Melanocyte of skin (primary cell): ENCODE results near the gene ANXA2R. TPM values are rescaled to one million over a fixed set of nuclear protein-coding genes. Genes with fewer than 3 reads are reported as not detected.

Experiments
- total RNA-seq, 2 donors: library from RNA; depleted of rRNA; stranded (reverse); fragments of >200 nt; gene quantifications; 2 replicates each; pipeline ENCODE4 v1.2.3, GENCODE V29; 2012

The ANXA2R gene
- under 1 TPM; 0.67 to 0.69 TPM for total RNA-seq

GRCh38 chr5:43040287-43041098 is at the start of gene ANXA2R:
Gene ANXA2R (minus strand): TSS chr5:43040319. CDS start chr5:43040046, 273 bp downstream.

Other genes with a start within 250 kb of the ANXA2R start
- gene SELENOP, start 228.4 kb downstream of the ANXA2R start, total RNA-seq = 1 to 10 TPM in 1 of 2 donors, not detected in 1; 1.3 TPM
- 10 to 100 TPM; 20.3 to 25.6 TPM for gene ZNF131, start 80.6 kb upstream of the ANXA2R start, total RNA-seq
- gene NIM1K, start 151.9 kb upstream of the ANXA2R start, total RNA-seq = 1 to 10 TPM in 1 of 2 donors, under 1 TPM in 1; 0.33 to 1.7 TPM